ENCODE data around the gene MPZ. TPM values are rescaled to one million over a fixed set of nuclear protein-coding genes. Genes with fewer than 3 reads are reported as not detected.

The MPZ gene
- total and polyA plus RNA-seq, 9 of the 15 experiments (the other 6 are each of a cell fraction or from before 2014, with no cell fraction given), result 0.22 to 16.6 (median 10.9) TPM

DNA sequence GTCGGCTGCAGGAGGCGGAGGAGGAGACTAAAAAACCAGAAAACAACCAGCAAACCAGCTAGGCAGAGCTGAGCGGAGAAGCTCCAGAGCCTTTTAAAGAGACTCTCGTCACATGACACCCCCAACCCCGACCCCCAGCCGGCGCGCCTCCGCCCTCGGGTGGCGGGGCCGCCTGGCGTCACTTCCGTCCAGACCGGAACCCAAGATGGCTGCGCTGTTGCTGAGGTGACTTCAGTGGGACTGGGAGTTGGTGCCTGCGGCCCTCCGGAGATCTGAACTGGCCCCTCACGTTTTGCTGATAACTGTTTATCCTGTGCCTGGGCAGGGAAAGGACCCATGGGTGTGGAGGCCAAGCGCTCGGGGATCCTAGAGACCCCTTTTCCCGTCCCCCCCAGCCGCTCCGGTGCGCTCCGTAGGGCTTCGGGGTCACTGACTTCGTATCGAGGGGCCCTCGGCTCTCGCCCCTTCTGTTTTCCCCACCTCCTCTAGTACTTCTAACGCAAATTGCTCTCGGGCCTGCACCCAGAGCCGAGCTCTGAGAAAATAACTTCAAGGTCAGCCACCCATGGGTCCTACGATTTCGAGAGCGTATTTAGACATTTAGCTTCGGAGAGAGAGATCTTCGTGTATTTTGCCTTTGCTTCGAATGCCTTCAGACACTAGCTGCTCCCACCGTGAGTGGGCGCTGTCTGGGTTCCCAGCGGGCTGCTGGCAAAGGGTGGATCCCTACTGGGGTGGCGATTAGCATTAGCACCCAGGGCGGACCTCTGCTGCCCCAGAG lies 4.6 kb upstream of the MPZ start, which contains the start of gene SDHC (continued):
- TF ChIP-seq, protein P1, sequence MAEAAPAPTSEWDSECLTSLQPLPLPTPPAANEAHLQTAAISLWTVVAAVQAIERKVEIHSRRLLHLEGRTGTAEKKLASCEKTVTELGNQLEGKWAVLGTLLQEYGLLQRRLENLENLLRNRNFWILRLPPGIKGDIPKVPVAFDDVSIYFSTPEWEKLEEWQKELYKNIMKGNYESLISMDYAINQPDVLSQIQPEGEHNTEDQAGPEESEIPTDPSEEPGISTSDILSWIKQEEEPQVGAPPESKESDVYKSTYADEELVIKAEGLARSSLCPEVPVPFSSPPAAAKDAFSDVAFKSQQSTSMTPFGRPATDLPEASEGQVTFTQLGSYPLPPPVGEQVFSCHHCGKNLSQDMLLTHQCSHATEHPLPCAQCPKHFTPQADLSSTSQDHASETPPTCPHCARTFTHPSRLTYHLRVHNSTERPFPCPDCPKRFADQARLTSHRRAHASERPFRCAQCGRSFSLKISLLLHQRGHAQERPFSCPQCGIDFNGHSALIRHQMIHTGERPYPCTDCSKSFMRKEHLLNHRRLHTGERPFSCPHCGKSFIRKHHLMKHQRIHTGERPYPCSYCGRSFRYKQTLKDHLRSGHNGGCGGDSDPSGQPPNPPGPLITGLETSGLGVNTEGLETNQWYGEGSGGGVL (CRISPR knock-in tag; IDR thresholded peaks at IDR 0.05), result no peak
- TF ChIP-seq, protein P2, sequence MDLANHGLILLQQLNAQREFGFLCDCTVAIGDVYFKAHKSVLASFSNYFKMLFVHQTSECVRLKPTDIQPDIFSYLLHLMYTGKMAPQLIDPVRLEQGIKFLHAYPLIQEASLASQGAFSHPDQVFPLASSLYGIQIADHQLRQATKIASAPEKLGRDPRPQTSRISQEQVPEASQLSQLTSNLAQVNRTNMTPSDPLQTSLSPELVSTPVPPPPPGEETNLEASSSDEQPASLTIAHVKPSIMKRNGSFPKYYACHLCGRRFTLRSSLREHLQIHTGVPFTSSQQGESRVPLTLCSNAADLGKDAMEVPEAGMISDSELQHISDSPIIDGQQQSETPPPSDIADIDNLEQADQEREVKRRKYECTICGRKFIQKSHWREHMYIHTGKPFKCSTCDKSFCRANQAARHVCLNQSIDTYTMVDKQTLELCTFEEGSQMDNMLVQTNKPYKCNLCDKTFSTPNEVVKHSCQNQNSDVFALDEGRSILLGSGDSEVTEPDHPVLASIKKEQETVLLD (IDR thresholded peaks at IDR 0.05), result 0 out of 2 replicates have a peak, but pooled peaks have one; percentile 37
- TF ChIP-seq COPS2 (conservative IDR thresholded peaks at IDR 0.05) (no peak), KAT2B (IDR thresholded peaks at IDR 0.05; ENCODE audit: low read depth, low read length) (no peak), PYGO2 (tag; IDR thresholded peaks at IDR 0.05) (no peak), TGIF2 (CRISPR knock-in tag; IDR thresholded peaks at IDR 0.05) (no peak), ZNF561 (CRISPR knock-in tag; conservative IDR thresholded peaks at IDR 0.05) (no peak), GABPB2 (CRISPR knock-in tag; conservative IDR thresholded peaks at IDR 0.05) (no peak), JUND (IDR thresholded peaks at IDR 0.05; ENCODE audit: borderline replicate concordance, low read depth, low read length) (peak; percentile 79), JUND (tag; IDR thresholded peaks at IDR 0.05; ENCODE audit: borderline replicate concordance, low read depth, low read length) (no peak; the same call in 2 of the 3 replicates), CHD1 (IDR thresholded peaks at IDR 0.05; ENCODE audit: low read length) (peak; percentile 65)
- TF ChIP-seq, protein P3, sequence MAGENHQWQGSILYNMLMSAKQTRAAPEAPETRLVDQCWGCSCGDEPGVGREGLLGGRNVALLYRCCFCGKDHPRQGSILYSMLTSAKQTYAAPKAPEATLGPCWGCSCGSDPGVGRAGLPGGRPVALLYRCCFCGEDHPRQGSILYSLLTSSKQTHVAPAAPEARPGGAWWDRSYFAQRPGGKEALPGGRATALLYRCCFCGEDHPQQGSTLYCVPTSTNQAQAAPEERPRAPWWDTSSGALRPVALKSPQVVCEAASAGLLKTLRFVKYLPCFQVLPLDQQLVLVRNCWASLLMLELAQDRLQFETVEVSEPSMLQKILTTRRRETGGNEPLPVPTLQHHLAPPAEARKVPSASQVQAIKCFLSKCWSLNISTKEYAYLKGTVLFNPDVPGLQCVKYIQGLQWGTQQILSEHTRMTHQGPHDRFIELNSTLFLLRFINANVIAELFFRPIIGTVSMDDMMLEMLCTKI (IDR thresholded peaks at IDR 0.05; ENCODE audit: partially characterized antibody), result no peak
- TF ChIP-seq, protein P4, sequence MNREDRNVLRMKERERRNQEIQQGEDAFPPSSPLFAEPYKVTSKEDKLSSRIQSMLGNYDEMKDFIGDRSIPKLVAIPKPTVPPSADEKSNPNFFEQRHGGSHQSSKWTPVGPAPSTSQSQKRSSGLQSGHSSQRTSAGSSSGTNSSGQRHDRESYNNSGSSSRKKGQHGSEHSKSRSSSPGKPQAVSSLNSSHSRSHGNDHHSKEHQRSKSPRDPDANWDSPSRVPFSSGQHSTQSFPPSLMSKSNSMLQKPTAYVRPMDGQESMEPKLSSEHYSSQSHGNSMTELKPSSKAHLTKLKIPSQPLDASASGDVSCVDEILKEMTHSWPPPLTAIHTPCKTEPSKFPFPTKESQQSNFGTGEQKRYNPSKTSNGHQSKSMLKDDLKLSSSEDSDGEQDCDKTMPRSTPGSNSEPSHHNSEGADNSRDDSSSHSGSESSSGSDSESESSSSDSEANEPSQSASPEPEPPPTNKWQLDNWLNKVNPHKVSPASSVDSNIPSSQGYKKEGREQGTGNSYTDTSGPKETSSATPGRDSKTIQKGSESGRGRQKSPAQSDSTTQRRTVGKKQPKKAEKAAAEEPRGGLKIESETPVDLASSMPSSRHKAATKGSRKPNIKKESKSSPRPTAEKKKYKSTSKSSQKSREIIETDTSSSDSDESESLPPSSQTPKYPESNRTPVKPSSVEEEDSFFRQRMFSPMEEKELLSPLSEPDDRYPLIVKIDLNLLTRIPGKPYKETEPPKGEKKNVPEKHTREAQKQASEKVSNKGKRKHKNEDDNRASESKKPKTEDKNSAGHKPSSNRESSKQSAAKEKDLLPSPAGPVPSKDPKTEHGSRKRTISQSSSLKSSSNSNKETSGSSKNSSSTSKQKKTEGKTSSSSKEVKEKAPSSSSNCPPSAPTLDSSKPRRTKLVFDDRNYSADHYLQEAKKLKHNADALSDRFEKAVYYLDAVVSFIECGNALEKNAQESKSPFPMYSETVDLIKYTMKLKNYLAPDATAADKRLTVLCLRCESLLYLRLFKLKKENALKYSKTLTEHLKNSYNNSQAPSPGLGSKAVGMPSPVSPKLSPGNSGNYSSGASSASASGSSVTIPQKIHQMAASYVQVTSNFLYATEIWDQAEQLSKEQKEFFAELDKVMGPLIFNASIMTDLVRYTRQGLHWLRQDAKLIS (CRISPR knock-in tag; IDR thresholded peaks at IDR 0.05), result 0 out of 2 replicates have a peak, but pooled peaks have one; percentile 71
- TF ChIP-seq, protein P5, sequence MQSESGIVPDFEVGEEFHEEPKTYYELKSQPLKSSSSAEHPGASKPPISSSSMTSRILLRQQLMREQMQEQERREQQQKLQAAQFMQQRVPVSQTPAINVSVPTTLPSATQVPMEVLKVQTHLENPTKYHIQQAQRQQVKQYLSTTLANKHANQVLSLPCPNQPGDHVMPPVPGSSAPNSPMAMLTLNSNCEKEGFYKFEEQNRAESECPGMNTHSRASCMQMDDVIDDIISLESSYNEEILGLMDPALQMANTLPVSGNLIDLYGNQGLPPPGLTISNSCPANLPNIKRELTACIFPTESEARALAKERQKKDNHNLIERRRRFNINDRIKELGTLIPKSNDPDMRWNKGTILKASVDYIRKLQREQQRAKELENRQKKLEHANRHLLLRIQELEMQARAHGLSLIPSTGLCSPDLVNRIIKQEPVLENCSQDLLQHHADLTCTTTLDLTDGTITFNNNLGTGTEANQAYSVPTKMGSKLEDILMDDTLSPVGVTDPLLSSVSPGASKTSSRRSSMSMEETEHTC (IDR thresholded peaks at IDR 0.05), result peak; percentile 48; the same call in 1 of the 2 replicates
- TF ChIP-seq, protein P6, sequence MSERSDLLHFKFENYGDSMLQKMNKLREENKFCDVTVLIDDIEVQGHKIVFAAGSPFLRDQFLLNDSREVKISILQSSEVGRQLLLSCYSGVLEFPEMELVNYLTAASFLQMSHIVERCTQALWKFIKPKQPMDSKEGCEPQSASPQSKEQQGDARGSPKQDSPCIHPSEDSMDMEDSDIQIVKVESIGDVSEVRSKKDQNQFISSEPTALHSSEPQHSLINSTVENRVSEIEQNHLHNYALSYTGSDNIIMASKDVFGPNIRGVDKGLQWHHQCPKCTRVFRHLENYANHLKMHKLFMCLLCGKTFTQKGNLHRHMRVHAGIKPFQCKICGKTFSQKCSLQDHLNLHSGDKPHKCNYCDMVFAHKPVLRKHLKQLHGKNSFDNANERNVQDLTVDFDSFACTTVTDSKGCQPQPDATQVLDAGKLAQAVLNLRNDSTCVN (CRISPR knock-in tag; IDR thresholded peaks at IDR 0.05), result no peak
